ENCODE data around the gene CENPF.

CENPF gene

GRCh38 chr1:214637125-214637524, 34.1 kb downstream of the CENPF start:
- Histone ChIP-seq H3K4me2 (ENCODE audit: insufficient read depth, low read length) (no peak overlapping the region), H3K4me1 (ENCODE audit: insufficient read depth, low read length) (no peaks in the 10 kb centered on the region; the same call in 1 of the 2 replicates), H4K20me1 (ENCODE audit: insufficient read depth, low read length) (peaks cover 11% of the 10 kb centered on the region), H2AFZ (ENCODE audit: low read depth, low read length) (no peak overlapping the region), H3K9ac (ENCODE audit: low read depth, low read length) (no peak overlapping the region), H3K9me3 (ENCODE audit: insufficient read depth, low read length, severe bottlenecking) (no peaks in the 10 kb centered on the region), H3K27me3 (ENCODE audit: insufficient read depth, low read length, poor library complexity) (no peaks in the 10 kb centered on the region), H3K36me3 (ENCODE audit: insufficient read depth, low read length) (peaks cover 100% of the 10 kb centered on the region), H3K79me2 (ENCODE audit: insufficient read depth, low read length) (peaks cover 12% of the 10 kb centered on the region), H3K4me3 (ENCODE audit: low read depth in 1 of 2, low read length in 2 of 2) (no peak overlapping the region), H3K27ac (ENCODE audit: low read length) (no peak overlapping the region)
- no peak for TF ChIP-seq EZH2 (IDR thresholded peaks at IDR 0.05; ENCODE audit: borderline replicate concordance, low read depth, low read length, severe bottlenecking)
- TF ChIP-seq CTCF (IDR thresholded peaks at IDR 0.05; ENCODE audit: borderline replicate concordance, extremely low read depth, low read length, poor library complexity, severe bottlenecking): no peak
- ATAC-seq (ENCODE audit: insufficient read depth, low read depth) (no peak), DNase-seq (no peak)

- Histone ChIP-seq H3K27ac (ENCODE audit: low read length) (no peak overlapping the region), H3K36me3 (ENCODE audit: insufficient read depth, low read length) (peaks cover 100% of the 10 kb centered on the region), H4K20me1 (ENCODE audit: insufficient read depth, low read length) (peaks cover 11% of the 10 kb centered on the region), H3K79me2 (ENCODE audit: insufficient read depth, low read length) (peaks cover 12% of the 10 kb centered on the region), H3K4me1 (ENCODE audit: insufficient read depth, low read length) (no peaks in the 10 kb centered on the region), H3K4me3 (ENCODE audit: low read depth in 1 of 2, low read length in 2 of 2) (no peak overlapping the region), H3K4me2 (ENCODE audit: insufficient read depth, low read length) (no peak overlapping the region), H3K27me3 (ENCODE audit: insufficient read depth, low read length, poor library complexity) (no peaks in the 10 kb centered on the region), H3K9me3 (ENCODE audit: insufficient read depth, low read length, severe bottlenecking) (no peaks in the 10 kb centered on the region), H3K9ac (ENCODE audit: low read depth, low read length) (no peak overlapping the region), H2AFZ (ENCODE audit: low read depth, low read length) (no peak overlapping the region)
- ATAC-seq (ENCODE audit: insufficient read depth, low read depth): peak; percentile 63; the same call in 1 of the 3 replicates
- no peak for TF ChIP-seq EZH2 (IDR thresholded peaks at IDR 0.05; ENCODE audit: borderline replicate concordance, low read depth, low read length, severe bottlenecking)
- peak; percentile 66 for TF ChIP-seq CTCF (IDR thresholded peaks at IDR 0.05; ENCODE audit: borderline replicate concordance, extremely low read depth, low read length, poor library complexity, severe bottlenecking)
- peak; percentile 31 for DNase-seq
These were observed 34.9 kb downstream of the CENPF start for GRCh38 chr1:214637722-214638458.

GRCh38 chr1:214638459-214638807, 35.4 kb downstream of the CENPF start:
- Histone ChIP-seq H3K36me3 (ENCODE audit: insufficient read depth, low read length) (peaks cover 100% of the 10 kb centered on the region), H4K20me1 (ENCODE audit: insufficient read depth, low read length) (peaks cover 11% of the 10 kb centered on the region), H3K4me2 (ENCODE audit: insufficient read depth, low read length) (no peak overlapping the region), H3K9me3 (ENCODE audit: insufficient read depth, low read length, severe bottlenecking) (no peaks in the 10 kb centered on the region), H3K9ac (ENCODE audit: low read depth, low read length) (no peak overlapping the region), H3K4me1 (ENCODE audit: insufficient read depth, low read length) (no peaks in the 10 kb centered on the region), H3K4me3 (ENCODE audit: low read depth in 1 of 2, low read length in 2 of 2) (no peak overlapping the region), H3K27me3 (ENCODE audit: insufficient read depth, low read length, poor library complexity) (no peaks in the 10 kb centered on the region), H3K27ac (ENCODE audit: low read length) (no peak overlapping the region), H2AFZ (ENCODE audit: low read depth, low read length) (no peak overlapping the region), H3K79me2 (ENCODE audit: insufficient read depth, low read length) (peaks cover 12% of the 10 kb centered on the region)
- DNase-seq (no peak), ATAC-seq (ENCODE audit: insufficient read depth, low read depth) (no peak)
- TF ChIP-seq EZH2 (IDR thresholded peaks at IDR 0.05; ENCODE audit: borderline replicate concordance, low read depth, low read length, severe bottlenecking): no peak
- TF ChIP-seq CTCF (IDR thresholded peaks at IDR 0.05; ENCODE audit: borderline replicate concordance, extremely low read depth, low read length, poor library complexity, severe bottlenecking): no peak
